Left kidney (tissue), 8 donors: ENCODE results near the gene TOR4A. TPM values are rescaled to one million over a fixed set of nuclear protein-coding genes. Genes with fewer than 3 reads are reported as not detected.

Experiments
- DNase-seq: peaks from one replicate; pipeline ENCODE4 v3.0.0-alpha.2; 2013
- long read RNA-seq, 8 donors: transcript quantifications; one replicate each; lab custom pipeline, GENCODE V29; 2026
- polyA plus RNA-seq: library from polyadenylated mRNA; unstranded; fragments of 120-200 nt; gene quantifications from one replicate; pipeline ENCODE4 v1.2.1, GENCODE V29; 2013; ENCODE audit not compliant: insufficient read length

Gene TOR4A
- polyA plus RNA-seq: 4.5 TPM
- long read RNA-seq, donor 1, full-length matches to known transcripts: 4 of 4 reads
- long read RNA-seq, donor 1, partial matches to known transcripts: 0 of 4 reads
- long read RNA-seq, donor 1, other reads (novel, unspliced or antisense): 0 of 4 reads
- long read RNA-seq, donor 2, full-length matches to known transcripts: 5 of 5 reads
- long read RNA-seq, donor 2, partial matches to known transcripts: 0 of 5 reads
- long read RNA-seq, donor 2, other reads (novel, unspliced or antisense): 0 of 5 reads
- long read RNA-seq, donor 3, full-length matches to known transcripts: 2 of 2 reads
- long read RNA-seq, donor 3, partial matches to known transcripts: 0 of 2 reads
- long read RNA-seq, donor 3, other reads (novel, unspliced or antisense): 0 of 2 reads
- long read RNA-seq, donor 4: 0 reads
- long read RNA-seq, donor 5, full-length matches to known transcripts: 2 of 2 reads
- long read RNA-seq, donor 5, partial matches to known transcripts: 0 of 2 reads
- long read RNA-seq, donor 5, other reads (novel, unspliced or antisense): 0 of 2 reads
- long read RNA-seq, donor 6: 0 reads
- long read RNA-seq, donor 7, full-length matches to known transcripts: 2 of 2 reads
- long read RNA-seq, donor 7, partial matches to known transcripts: 0 of 2 reads
- long read RNA-seq, donor 7, other reads (novel, unspliced or antisense): 0 of 2 reads
- long read RNA-seq, donor 8: 0 reads

- DNase-seq: no peak
These were observed at the start of gene TOR4A for GRCh38 chr9:137277329-137278041. TSS of gene TOR4A (plus strand) at chr9:137277726. CDS start at chr9:137278690, 964 bp downstream.

DNA sequence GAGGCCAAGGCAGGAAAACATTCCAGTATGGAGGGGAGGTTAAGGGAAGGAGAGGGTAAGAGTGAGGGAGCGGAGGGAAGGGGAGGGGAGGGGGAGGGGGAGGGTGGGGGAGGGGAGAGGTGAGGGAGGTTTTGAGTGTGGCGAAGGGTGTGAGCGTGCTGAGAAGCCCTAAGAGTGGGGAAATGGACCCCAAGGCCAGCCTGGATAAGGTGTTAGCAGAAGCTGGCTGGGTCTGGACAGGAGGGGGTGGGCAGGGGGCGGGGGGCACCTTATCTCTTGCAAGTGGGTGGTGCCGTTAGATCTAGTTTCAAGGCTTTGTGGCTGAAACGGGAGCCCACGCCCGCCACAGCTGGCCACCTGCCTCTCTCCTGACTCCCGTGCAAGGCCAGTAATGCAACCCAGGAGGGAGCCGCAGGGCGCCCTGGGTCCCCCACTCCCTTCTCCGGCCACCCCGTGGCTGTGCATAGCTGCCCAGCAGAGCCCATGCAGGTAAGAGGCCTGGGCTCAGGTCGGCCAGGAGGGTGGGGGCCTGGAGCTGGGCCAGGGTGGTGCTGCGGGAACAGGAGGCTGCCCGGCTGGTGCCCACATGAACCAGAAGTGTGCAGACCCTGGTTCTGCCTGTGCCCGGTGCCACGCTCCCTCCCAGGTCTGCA lies 49.5 kb upstream of the TOR4A start:
- DNase-seq: no peak

DNA sequence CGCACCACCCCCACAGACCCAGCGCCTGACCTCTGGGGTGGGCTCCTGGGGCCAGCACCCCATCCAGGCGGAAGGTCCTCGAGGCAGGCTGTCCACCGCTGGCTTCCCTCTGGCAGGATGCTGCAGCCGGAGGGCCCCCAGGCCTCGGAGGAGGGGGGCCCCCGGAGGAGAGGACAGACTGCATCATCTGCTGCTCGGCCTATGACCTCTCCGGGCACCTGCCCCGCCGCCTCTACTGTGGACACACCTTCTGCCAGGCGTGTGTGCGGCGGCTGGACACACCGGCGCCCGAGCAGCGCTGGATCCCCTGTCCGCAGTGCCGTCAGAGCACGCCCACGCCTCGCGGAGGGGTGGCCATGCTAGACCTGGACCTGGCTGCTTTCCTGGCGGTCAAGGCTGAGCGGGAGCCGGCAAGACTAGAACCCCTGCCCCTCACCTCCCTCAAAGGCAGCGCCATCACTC lies 49.0 kb upstream of the TOR4A start:
- no peak for DNase-seq

DNA sequence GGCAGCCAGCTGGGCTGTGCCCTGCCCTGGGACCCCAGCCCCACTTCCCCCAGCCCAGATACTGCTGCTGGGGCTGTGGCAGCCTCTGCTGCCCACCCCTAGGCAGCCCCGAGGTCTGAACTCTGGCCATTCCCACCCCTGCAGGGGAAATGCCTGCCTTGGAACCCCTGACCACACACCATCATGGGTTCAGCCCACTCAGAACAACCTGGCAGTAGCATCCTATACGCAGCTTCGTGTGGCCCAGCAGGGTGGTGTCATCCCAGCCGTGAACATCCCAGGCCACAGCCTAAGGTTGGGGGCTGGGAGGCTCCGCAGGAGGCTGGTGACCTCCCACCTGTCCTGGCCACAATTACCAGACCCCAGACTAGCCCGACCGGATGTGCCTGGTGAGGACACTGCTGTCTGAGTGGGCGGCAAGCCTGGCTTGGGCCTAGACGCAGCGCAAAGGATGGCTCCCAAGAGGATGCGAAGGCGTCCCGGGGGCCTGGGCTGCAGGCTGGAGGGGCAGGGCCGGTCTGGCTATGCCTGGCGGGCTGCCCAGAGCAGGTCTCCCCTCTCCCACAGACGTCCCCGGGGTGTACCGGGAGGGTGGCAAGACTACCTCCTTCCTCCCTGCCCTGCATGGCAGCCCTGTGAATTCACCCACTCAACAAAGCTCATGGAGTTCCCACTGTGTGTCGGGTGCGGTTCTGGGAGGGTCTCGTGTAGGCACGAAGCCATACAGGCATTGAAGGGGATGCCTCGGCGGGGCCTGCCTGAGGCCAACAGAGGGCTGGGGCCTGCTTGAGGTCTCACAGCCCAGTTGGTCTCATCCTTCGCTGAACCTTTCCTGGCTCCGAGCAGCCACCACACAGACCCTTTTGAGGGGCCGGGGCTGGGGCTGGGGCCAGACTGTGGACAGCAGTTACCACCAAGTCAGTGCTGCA lies 48.3 kb upstream of the TOR4A start:
- DNase-seq: no peak

DNA sequence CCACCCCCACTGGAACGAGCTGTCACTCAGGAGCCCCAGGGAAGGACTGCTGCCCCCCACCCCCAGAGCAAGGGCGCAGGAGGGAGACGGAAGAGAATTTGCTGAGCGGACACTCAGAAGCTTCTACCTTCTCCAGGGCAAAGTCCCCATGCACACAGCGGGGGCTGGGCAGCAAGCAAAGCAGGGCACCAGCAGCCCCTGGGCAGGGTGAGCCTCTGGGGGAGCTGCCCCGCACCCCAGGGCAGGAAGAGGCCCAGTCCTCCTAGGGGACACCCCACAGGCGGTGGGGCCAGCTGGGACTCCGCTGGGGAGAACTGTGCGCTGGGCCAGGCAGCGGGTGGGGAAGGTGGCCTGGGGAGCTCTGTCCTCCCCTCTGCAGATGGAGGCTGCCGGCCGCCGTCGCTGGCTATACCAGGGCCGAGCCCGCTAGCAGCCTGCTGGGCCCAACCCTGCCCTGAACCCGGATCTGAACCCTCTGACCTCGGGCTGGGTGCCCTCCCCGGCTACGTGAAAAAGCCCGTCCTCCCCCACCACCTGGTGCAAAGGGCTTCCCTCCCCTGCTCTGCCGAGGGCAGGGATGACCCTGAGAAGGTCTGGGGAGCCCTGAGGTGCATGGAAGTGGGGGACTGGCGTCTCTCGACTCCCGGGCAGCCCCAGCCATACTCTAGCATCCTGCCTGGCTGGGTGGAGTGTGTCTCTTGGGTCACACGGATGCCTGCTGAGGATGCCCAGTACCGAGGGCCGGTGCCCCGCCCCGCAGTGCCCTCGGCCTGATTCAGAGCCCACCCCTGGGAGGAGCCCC lies 47.4 kb upstream of the TOR4A start:
- no peak for DNase-seq

DNA sequence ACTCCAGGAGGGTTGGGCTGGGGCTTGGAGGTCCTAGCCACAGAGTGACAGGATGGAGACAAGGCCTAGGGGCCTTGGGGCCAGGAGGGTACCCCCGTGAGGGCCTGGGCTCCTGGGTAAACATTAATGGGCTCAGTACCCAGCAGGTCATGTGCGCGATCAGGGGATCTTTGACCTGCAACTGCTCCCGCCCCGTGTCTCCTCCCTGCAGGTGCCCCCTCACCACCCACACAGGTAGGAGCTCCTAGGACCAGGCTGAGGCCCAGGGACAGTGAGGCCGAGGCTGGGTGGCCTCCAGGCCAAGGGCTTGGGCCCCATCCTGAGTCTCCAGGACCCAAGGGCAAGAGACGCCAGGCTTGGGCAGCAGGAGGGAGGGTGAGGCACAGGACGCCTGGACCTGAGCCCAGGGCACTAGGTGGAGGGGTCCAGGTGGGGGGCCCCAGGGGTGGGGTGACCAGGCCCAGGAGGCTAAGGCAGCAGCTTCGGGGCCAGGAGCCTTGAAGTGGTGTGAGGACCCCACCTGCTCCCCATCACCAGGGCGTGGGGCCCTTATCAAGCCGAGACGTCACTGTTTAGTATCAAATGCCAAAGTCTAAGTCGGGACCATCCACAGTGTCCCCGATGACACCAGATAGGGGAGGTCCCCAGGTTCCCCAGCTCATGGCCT lies 46.7 kb upstream of the TOR4A start, which contains the start of gene SLC34A3:
Gene SLC34A3 (plus strand): TSS at position 197 of the 667 bp plus-strand sequence. CDS start 802 bp downstream, outside the sequence.
- no peak for DNase-seq

- DNase-seq: no peak
These were observed 46.0 kb upstream of the TOR4A start for GRCh38 chr9:137231372-137232039.

GRCh38 chr9:137232101-137232500 lies 45.4 kb upstream of the TOR4A start:
- no peak for DNase-seq

DNA sequence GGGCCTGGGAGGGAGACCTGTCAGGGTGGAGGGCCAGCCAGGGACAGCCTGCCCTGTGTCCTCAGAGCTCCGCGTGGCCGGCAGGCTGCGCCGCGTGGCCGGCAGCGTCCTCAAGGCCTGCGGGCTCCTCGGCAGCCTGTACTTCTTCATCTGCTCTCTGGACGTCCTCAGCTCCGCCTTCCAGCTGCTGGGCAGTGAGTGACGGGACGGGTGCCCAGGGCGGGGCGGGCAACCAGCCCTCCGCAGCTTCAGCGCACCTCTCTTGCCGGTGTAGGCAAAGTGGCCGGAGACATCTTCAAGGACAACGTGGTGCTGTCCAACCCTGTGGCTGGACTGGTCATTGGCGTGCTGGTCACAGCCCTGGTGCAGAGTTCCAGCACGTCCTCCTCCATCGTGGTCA lies 45.0 kb upstream of the TOR4A start:
- DNase-seq: no peak

DNA sequence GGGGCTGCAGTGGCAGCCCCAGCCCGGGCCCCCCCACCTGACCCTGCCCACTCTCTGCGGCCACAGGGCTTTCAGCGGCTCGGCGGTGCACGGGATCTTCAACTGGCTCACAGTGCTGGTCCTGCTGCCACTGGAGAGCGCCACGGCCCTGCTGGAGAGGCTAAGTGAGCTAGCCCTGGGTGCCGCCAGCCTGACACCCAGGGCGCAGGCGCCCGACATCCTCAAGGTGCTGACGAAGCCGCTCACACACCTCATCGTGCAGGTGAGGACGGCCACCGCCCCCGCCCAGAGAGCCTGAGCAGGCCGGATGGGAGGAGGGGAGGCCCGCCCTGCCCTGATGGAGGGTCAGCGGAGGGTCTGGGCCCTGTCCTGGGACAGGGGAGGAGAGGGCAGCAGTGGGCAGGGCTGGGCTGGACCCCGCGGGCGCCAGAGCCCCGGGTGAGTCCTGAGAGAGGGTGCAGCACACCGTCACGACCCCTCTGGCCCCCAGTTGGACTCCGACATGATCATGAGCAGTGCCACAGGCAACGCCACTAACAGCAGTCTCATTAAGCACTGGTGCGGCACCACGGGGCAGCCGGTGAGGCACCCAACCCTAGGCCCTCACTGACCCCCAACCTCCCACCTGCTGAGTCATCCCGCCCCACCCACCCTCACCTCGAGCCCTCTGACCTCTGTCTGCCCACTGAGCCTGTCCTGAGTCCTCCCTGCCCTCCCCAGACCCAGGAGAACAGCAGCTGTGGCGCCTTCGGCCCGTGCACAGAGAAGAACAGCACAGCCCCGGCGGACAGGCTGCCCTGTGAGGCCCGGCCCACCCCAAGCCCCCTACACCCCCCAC lies 44.2 kb upstream of the TOR4A start:
- no peak for DNase-seq

- no peak for DNase-seq
These were observed 43.4 kb upstream of the TOR4A start for GRCh38 chr9:137234055-137234697.

DNA sequence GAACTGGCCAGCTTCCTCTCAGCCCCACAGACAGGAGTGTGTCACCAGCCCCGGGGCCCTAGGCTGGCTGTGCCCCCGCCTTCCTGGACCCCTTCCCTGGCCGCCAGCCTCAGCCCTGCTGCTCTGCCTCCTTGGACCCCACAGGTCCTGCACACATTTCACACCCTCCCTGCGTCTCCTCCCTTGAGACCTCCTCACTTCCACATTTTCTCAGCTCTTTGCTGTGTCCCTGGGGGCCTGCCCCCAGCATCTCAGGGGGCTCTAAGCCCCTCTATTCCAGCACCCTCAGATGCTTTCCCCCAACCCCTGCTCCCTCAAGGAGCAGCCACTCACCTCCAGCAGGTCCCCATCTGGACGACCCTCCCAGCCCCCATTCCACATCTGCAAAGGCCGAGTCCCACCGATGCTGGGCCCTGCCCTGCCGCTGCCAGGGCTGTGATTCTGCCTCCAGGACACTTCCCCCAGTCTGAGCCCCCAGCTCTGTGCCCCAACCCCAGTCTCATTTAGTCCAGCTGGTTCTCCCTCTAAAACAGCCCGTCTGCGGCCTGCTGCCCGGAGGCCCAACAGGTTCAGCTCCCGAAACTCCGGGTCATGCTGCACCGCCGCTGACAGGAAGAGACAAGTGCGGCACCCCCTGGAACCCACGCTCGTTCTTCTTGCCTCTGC lies 42.6 kb upstream of the TOR4A start:
- no peak for DNase-seq

GRCh38 chr9:137235424-137236237 lies 41.9 kb upstream of the TOR4A start:
- no peak for DNase-seq

- peak; percentile 84 for DNase-seq
These were observed 41.1 kb upstream of the TOR4A start for GRCh38 chr9:137236238-137236935.

GRCh38 chr9:137236936-137237421 lies 40.5 kb upstream of the TOR4A start:
- no peak for DNase-seq
